K562 (cell line): Measurements from ENCODE around the gene C16orf95. TPM values are rescaled to one million over a fixed set of nuclear protein-coding genes. Genes with fewer than 3 reads are reported as not detected.
A peak's percentile ranks its signal among the peaks of the same experiment; 100 is the strongest.

Source experiments
- ATAC-seq: fragments of 200-7000 bp; cut with Tn5 transposase; 3 replicates; pipeline ENCODE4 v1.9.1; 2020; ENCODE audit warnings: moderate library complexity
- BruUV-seq: library from RNA; stranded (reverse); fragments of 400-500 nt; replicated peaks from 2 replicates; lab custom pipeline; 2021; lab: Mats Ljungman, UMichigan
- CTCF ChIA-PET: fragments of 300-600 bp; formaldehyde crosslinking; extraction: SDS; loops from one replicate; lab custom pipeline; 2021; ENCODE audit warnings: low intra/inter-chr PET ratio; lab: Yijun Ruan, JAX
- POLR2A ChIA-PET: fragments of 300-600, 350-650 bp; sonication (Branson Sonifier 250); formaldehyde crosslinking; extraction: SDS; loops from one replicate; lab custom pipeline; 2021; ENCODE audit warnings: antibody characterized with exemption, inconsistent platforms; lab: Yijun Ruan, JAX
- DNase-seq, 4 experiments: peaks; one replicate each; pipeline versions ENCODE4 v3.0.0 to v3.0.0-alpha.2; 2011 to 2018; ENCODE audit warnings: low spot score in 3 of 4, mixed read lengths in 3 of 4; ENCODE audit errors: extremely low read depth in 1 of 4
- FAIRE-seq: peaks from 2 replicates; lab custom pipeline; 2011; peaks lifted over from hg19 to GRCh38; lab: Jason Lieb, UNC
- H2AFZ ChIP-seq: 2 replicates; pipeline ENCODE4 v1.6.0; 2011; ENCODE audit warnings: low read depth, low read length, control low read depth, inconsistent platforms
- H3K27ac ChIP-seq: fragments of 200-600 bp; 3 replicates; pipeline ENCODE4 v1.8.0; 2011; ENCODE audit warnings: low read depth, mild to moderate bottlenecking, control low read depth, inconsistent platforms, low read length, moderate library complexity, mixed read lengths; ENCODE audit errors: extremely low read depth
- H3K27me3 ChIP-seq, 2 experiments: fragments of 300-600 bp in 1 of 2; 2 replicates in 1 of 2; 3 replicates in 1 of 2; pipeline versions ENCODE4 v1.6.0 to v1.8.0; 2011; ENCODE audit warnings: inconsistent platforms in 2 of 2, low read length in 2 of 2, mild to moderate bottlenecking in 1 of 2, mixed read lengths in 1 of 2, moderate library complexity in 1 of 2; ENCODE audit not compliant: control insufficient read depth in 2 of 2, insufficient read depth in 2 of 2
- H3K36me3 ChIP-seq: fragments of 300-600 bp; 3 replicates; pipeline ENCODE4 v1.8.0; 2011; ENCODE audit warnings: mild to moderate bottlenecking, low read length, inconsistent platforms; ENCODE audit not compliant: control insufficient read depth, insufficient read depth
- H3K4me1 ChIP-seq, 2 experiments: fragments of 200-600 bp in 1 of 2; replicated peaks in 1 of 2; 2 replicates in 1 of 2; 3 replicates in 1 of 2; pipeline versions ENCODE4 v1.5.1 to v1.8.0; 2011; ENCODE audit warnings: inconsistent platforms in 2 of 2, low read length in 2 of 2, mild to moderate bottlenecking in 1 of 2, mixed read lengths in 1 of 2, moderate library complexity in 1 of 2; ENCODE audit not compliant: control insufficient read depth in 2 of 2, insufficient read depth in 2 of 2
- H3K4me2 ChIP-seq: 2 replicates; pipeline ENCODE4 v1.6.1; 2011; ENCODE audit warnings: low read length, control low read depth, inconsistent platforms, mixed read lengths; ENCODE audit not compliant: insufficient read depth
- H3K4me3 ChIP-seq: fragments of 200-600 bp; sonication (generic), shearing (Covaris generic); 2 replicates; pipeline ENCODE4 v1.5.1; 2016; ENCODE audit warnings: control low read depth, inconsistent platforms
- H3K79me2 ChIP-seq: fragments of 200-600 bp; 3 replicates; pipeline ENCODE4 v1.8.0; 2011; ENCODE audit warnings: low read length, inconsistent platforms; ENCODE audit not compliant: control insufficient read depth, insufficient read depth
- H3K9ac ChIP-seq, 2 experiments: 2 replicates each; pipeline versions ENCODE4 v1.6.0 to v1.6.1; 2011; ENCODE audit warnings: low read depth in 2 of 2, low read length in 2 of 2, control low read depth in 1 of 2, inconsistent platforms in 1 of 2, mild to moderate bottlenecking in 1 of 2, mixed read lengths in 1 of 2; ENCODE audit not compliant: insufficient read depth in 1 of 2
- H3K9me1 ChIP-seq: one replicate; pipeline ENCODE4 v1.6.0; 2011; ENCODE audit warnings: inconsistent platforms, mild to moderate bottlenecking, low read length, moderate library complexity; ENCODE audit not compliant: control insufficient read depth, insufficient read depth
- H3K9me3 ChIP-seq: replicated peaks from 2 replicates; pipeline ENCODE4 v1.5.1; 2011; ENCODE audit warnings: low read depth, low read length, inconsistent platforms; ENCODE audit not compliant: control insufficient read depth, insufficient read depth
- H4K20me1 ChIP-seq: replicated peaks from 2 replicates; pipeline ENCODE4 v1.6.1; 2011; ENCODE audit warnings: low read length, inconsistent platforms, mixed read lengths; ENCODE audit not compliant: control insufficient read depth, insufficient read depth
- ILF3 ChIP-seq: fragments of 450-650 bp; IDR thresholded peaks from 2 replicates; pipeline ENCODE4 v1.6.1; 2018; ENCODE audit warnings: antibody characterized with exemption, mild to moderate bottlenecking, moderate library complexity, borderline replicate concordance
- MYC ChIP-seq, 2 experiments: fragments of 250-450 bp in 1 of 2; sonication (Bioruptor Pico) in 1 of 2; IDR thresholded peaks; 2 replicates each; pipeline versions ENCODE4 v1.5.1 to v1.6.1; 2012 to 2021; ENCODE audit warnings: low read depth in 2 of 2, borderline replicate concordance in 1 of 2, improper control_type of control experiment in 1 of 2, low read length in 1 of 2, mild to moderate bottlenecking in 1 of 2, moderate library complexity in 1 of 2
- NONO ChIP-seq, 2 experiments: fragments of 200-400 bp in 1 of 2; fragments of 450-650 bp in 1 of 2; formaldehyde crosslinking in 1 of 2; IDR thresholded peaks; 2 replicates each; pipeline ENCODE4 v1.6.1; 2017; ENCODE audit warnings: low read depth in 2 of 2, mild to moderate bottlenecking in 2 of 2, moderate library complexity in 2 of 2, low read length in 1 of 2
- PHB2 ChIP-seq: fragments of 450-650 bp; IDR thresholded peaks from 2 replicates; pipeline ENCODE4 v1.6.1; 2017; ENCODE audit warnings: low read depth
- RCOR1 ChIP-seq, 2 experiments: IDR thresholded peaks; 2 replicates each; pipeline ENCODE4 v1.6.1; 2012; ENCODE audit warnings: low read depth in 2 of 2, low read length in 2 of 2, borderline replicate concordance in 1 of 2, improper control_type of control experiment in 1 of 2
- SMARCA4 ChIP-seq: fragments of 450-650 bp; IDR thresholded peaks from 2 replicates; pipeline ENCODE4 v1.6.1; 2016
- ZNF133 ChIP-seq: fragments of 250-450 bp; sonication (Bioruptor Pico); IDR thresholded peaks from 2 replicates; pipeline ENCODE4 v1.4.0; 2020; ENCODE audit warnings: mild to moderate bottlenecking
- ZNF347 ChIP-seq: fragments of 450-650 bp; formaldehyde crosslinking; IDR thresholded peaks from 2 replicates; pipeline ENCODE4 v1.4.0; 2020; ENCODE audit warnings: low read depth, mild to moderate bottlenecking, moderate library complexity
- WGBS: fragments of 100-300 bp; shearing (Covaris generic); methylation state at CpG from one replicate; pipeline ENCODE4 v1.1.6; 2016; ENCODE audit warnings: low coverage, mixed read lengths; ENCODE audit not compliant: insufficient coverage; ENCODE audit errors: missing lambda C conversion rate; 5-methylcytosine and 5-hydroxymethylcytosine counted together
- in situ Hi-C: fragments of 300-500 bp; cut with MboI; formaldehyde crosslinking; loops from 4 replicates; pipeline ENCODE4 v1.15.0; 2018; ENCODE audit warnings: inconsistent platforms, mixed read lengths
- intact Hi-C: fragments of 100-400 bp; cut with micrococcal nuclease; formaldehyde crosslinking; loops from 2 replicates; pipeline ENCODE4 v1.14.2; 2022
- polyA plus RNA-seq, 8 experiments: library from polyadenylated mRNA; depleted of rRNA in 4 of 8; stranded (reverse) in 5 of 8; unstranded in 3 of 8; fragments of >200 nt; fragmentation: Nextera tagmentation in 2 of 8; fragmentation: Illumina TruSeq in 1 of 8; extraction: Ambion mirVana in 2 of 8; extraction: Trizol in 1 of 8; gene quantifications; 2 replicates each; pipeline versions ENCODE4 v1.2.1 to v1.2.3, GENCODE V29; 2011 to 2014; ENCODE audit warnings: inconsistent platforms in 1 of 8, missing spikeins in 1 of 8
- total RNA-seq, 7 experiments: library from RNA; depleted of rRNA in 6 of 7; stranded (reverse); fragments of >200 nt in 6 of 7; fragmentation: Illumina TruSeq in 2 of 7; extraction: Trizol in 2 of 7; gene quantifications; 2 replicates each; pipeline versions ENCODE4 v1.2.1 to v1.2.3, GENCODE V29; 2011 to 2021; ENCODE audit warnings: low replicate concordance in 1 of 7
- TF ChIP-seq, protein P1 (sequence below): fragments of 250-450 bp; sonication (Bioruptor Pico); IDR thresholded peaks from 2 replicates; pipeline ENCODE4 v1.8.0; 2021; ENCODE audit warnings: moderate library complexity, mild to moderate bottlenecking, inconsistent platforms
- TF ChIP-seq, protein P2 (sequence below): fragments of 250-450 bp; sonication (Bioruptor Pico); IDR thresholded peaks from 2 replicates; pipeline ENCODE4 v1.4.0; 2020

The C16orf95 gene
- total and polyA plus RNA-seq, 9 of the 15 experiments (the other 6 are each of a cell fraction or from before 2014, with no cell fraction given): 6.5 to 20.5 (median 9.4) TPM

DNA sequence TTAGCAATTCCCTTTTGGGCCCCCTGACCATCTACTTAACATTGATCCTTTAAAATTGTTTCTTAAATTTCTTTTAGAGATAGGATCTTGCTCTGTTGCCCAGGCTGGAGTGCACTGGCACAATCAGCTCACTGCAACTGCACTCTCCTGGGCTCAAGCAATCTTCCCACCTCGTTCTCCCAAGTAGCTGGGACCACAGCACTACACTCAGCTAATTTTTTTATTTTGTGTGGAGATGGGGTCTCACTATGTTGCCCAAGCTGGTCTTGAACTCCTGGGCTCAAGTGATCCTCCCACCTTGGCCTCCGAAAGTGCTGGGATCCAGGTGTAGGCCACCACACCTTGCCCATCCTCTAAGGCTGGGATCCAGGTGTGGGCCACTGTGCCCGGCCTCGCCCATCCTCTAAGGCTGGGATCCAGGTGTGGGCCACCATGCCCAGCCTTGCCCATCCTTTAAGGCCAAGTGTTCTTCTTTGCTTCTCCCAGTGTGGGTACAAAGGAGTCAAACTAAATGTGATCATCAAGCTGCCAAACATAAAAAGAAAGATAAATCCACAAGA is 13.2 kb downstream of the C16orf95 start (continued):
- TF ChIP-seq, protein P1, sequence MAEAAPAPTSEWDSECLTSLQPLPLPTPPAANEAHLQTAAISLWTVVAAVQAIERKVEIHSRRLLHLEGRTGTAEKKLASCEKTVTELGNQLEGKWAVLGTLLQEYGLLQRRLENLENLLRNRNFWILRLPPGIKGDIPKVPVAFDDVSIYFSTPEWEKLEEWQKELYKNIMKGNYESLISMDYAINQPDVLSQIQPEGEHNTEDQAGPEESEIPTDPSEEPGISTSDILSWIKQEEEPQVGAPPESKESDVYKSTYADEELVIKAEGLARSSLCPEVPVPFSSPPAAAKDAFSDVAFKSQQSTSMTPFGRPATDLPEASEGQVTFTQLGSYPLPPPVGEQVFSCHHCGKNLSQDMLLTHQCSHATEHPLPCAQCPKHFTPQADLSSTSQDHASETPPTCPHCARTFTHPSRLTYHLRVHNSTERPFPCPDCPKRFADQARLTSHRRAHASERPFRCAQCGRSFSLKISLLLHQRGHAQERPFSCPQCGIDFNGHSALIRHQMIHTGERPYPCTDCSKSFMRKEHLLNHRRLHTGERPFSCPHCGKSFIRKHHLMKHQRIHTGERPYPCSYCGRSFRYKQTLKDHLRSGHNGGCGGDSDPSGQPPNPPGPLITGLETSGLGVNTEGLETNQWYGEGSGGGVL (CRISPR knock-in tag): no peak

DNA sequence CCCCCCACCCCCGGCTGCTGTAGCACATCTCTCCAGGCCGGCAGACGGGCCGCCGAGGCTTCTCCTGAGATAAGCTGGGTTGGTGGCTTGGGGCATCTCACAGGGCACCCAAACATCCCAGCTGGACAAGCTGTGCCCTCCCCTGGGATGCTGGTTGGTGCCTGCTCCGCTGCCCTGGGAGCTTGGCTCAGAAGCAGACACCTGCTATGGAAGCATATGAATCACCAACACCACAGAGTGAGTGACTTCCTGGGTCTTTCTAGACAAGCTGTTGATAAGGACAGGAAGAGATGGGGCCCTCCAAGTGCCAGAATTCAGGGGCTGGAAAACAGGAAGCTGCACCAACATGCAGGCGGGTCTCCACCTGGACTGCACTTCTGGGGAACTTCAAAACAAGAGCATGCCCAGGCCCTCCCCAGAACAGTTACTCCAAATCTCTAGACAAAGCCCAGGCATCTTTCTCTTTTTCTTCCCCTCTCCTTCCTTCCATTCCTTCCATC is 13.7 kb downstream of the C16orf95 start:
- ChIA-PET POLR2A (interaction anchor here (0.7 to 4.5 kb wide), 5 partner anchors 9 to 311 kb away, joined by 4 to 42 read pairs (median 4); partner anchors contain the start of gene C16orf95), CTCF (no interaction called here)
- intact Hi-C loops (no loop called here), in situ Hi-C loops (no loop called here)
- Histone ChIP-seq H3K4me1 (peaks cover 34 to 39% of the 10 kb centered on the region in 2 experiments), H3K9me1 (no peaks in the 10 kb centered on the region), H3K27ac (peak overlapping the region; percentile 58), H3K9ac (peak overlapping the region; percentile 4 to 76; a peak in 3 of 4 replicates), H3K27me3 (no peaks in the 10 kb centered on the region), H2AFZ (peak overlapping the region; percentile 37; the same call in 1 of the 2 replicates), H3K9me3 (peaks cover 1% of the 10 kb centered on the region; the same call in 1 of the 2 replicates), H4K20me1 (no peaks in the 10 kb centered on the region), H3K79me2 (peaks cover 22% of the 10 kb centered on the region), H3K36me3 (peaks cover 17% of the 10 kb centered on the region; the same call in 1 of the 3 replicates), H3K4me2 (peak overlapping the region; percentile 47), H3K4me3 (no peak overlapping the region)
- DNase-seq (peak; percentile 46 to 79 (median 64)), ATAC-seq (peak; percentile 57), FAIRE-seq (peak; percentile 73)
- BruUV-seq: no TSS peak
- 22% methylated on average over 7 of the region's 7 CpGs for WGBS
- TF ChIP-seq ZNF347 (CRISPR knock-in tag) (no peak), MYC (IDR thresholded peaks at IDR 0.05; ENCODE audit: low read depth, low read length) (peak; percentile 63), MYC (CRISPR knock-in tag; IDR thresholded peaks at IDR 0.05; ENCODE audit: borderline replicate concordance, low read depth) (no peak), PHB2 (no peak), RCOR1 (IDR thresholded peaks at IDR 0.05; ENCODE audit: borderline replicate concordance in 1 of 2, low read depth in 2 of 2, low read length in 2 of 2) (peak in 1 of 2 experiments; percentile 78; a peak in 2 of 4 replicates), SMARCA4 (0 out of 2 replicates have a peak, but pooled peaks have one; percentile 64), ZNF133 (CRISPR knock-in tag) (0 out of 2 replicates have a peak, but pooled peaks have one; percentile 45), NONO (IDR thresholded peaks at IDR 0.05; ENCODE audit: low read depth in 2 of 2, low read length in 1 of 2) (no peak), ILF3 (no peak)
- TF ChIP-seq, protein P2, sequence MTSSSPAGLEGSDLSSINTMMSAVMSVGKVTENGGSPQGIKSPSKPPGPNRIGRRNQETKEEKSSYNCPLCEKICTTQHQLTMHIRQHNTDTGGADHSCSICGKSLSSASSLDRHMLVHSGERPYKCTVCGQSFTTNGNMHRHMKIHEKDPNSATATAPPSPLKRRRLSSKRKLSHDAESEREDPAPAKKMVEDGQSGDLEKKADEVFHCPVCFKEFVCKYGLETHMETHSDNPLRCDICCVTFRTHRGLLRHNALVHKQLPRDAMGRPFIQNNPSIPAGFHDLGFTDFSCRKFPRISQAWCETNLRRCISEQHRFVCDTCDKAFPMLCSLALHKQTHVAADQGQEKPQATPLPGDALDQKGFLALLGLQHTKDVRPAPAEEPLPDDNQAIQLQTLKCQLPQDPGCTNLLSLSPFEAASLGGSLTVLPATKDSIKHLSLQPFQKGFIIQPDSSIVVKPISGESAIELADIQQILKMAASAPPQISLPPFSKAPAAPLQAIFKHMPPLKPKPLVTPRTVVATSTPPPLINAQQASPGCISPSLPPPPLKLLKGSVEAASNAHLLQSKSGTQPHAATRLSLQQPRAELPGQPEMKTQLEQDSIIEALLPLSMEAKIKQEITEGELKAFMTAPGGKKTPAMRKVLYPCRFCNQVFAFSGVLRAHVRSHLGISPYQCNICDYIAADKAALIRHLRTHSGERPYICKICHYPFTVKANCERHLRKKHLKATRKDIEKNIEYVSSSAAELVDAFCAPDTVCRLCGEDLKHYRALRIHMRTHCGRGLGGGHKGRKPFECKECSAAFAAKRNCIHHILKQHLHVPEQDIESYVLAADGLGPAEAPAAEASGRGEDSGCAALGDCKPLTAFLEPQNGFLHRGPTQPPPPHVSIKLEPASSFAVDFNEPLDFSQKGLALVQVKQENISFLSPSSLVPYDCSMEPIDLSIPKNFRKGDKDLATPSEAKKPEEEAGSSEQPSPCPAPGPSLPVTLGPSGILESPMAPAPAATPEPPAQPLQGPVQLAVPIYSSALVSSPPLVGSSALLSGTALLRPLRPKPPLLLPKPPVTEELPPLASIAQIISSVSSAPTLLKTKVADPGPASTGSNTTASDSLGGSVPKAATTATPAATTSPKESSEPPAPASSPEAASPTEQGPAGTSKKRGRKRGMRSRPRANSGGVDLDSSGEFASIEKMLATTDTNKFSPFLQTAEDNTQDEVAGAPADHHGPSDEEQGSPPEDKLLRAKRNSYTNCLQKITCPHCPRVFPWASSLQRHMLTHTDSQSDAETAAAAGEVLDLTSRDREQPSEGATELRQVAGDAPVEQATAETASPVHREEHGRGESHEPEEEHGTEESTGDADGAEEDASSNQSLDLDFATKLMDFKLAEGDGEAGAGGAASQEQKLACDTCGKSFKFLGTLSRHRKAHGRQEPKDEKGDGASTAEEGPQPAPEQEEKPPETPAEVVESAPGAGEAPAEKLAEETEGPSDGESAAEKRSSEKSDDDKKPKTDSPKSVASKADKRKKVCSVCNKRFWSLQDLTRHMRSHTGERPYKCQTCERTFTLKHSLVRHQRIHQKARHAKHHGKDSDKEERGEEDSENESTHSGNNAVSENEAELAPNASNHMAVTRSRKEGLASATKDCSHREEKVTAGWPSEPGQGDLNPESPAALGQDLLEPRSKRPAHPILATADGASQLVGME: peak; percentile 54; the same call in 1 of the 2 replicates
